ENCODE data around the gene LOXL3.

LOXL3 gene

DNA sequence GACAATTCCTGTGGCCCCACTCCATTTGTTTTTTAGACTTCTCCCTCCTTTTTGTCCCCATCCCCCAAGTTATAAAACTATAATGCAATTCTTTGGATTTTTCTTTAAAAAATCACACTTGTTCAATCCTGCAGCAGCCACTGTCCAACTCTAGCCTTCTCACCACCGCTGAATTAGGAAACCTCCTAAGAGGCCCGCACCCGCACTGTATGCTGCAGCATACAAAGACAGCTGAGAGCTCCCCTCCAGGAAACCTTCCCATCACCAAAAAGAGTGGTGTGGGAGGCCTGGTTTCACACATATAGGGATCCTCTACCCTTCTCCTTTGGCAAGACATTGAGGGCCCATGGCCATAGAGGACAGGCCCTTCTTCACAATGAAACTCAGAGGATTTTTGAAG is 49.2 kb downstream of the LOXL3 start:
- no peak for DNase-seq

DNA sequence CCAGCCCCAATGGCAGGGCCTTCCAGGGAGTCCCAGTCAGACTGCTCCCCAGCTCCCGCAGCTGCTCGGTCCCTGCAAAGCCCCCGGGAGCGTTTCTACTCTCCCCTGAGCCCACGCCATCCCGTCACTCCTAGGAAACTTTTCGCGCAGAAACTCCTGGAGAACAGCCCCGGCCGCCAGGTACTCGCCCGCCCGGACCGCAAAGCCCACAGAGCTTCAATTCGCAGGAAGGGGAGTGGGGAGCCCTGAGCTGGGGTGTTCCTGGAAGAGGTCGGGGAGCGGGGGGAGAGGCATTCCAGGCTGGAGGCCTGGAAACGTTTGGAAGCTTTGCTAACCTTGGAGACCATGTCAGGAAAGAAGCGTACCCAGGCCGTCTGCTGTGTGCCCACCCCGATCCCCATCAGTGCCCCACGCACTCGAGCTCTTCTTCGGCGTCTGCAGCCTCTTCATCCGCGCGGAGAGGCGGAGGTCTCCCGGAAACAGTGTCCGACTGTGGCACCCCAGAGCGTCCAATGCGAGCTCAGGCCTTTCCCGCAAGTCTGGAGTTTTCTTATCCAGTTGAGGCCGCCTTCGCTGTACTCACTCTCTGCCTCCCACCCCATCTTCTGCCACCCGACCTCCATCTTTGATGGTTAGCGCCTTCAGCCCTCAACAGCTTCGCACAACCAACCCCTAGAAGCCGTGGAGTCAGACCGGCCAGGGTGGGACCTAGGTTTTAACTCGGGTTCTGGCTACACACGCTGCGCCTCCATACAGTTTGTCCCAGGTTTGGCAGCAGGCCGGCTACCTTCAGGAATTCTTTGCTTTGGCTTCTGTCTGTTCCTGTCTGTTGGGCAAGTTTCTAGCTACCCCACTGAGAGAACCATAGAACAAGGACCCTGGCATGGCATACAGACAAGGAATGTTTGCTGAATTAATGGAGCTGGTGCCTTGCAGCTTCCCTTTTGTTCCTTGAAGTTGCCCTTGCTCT is 50.0 kb downstream of the LOXL3 start:
- no peak for DNase-seq

DNA sequence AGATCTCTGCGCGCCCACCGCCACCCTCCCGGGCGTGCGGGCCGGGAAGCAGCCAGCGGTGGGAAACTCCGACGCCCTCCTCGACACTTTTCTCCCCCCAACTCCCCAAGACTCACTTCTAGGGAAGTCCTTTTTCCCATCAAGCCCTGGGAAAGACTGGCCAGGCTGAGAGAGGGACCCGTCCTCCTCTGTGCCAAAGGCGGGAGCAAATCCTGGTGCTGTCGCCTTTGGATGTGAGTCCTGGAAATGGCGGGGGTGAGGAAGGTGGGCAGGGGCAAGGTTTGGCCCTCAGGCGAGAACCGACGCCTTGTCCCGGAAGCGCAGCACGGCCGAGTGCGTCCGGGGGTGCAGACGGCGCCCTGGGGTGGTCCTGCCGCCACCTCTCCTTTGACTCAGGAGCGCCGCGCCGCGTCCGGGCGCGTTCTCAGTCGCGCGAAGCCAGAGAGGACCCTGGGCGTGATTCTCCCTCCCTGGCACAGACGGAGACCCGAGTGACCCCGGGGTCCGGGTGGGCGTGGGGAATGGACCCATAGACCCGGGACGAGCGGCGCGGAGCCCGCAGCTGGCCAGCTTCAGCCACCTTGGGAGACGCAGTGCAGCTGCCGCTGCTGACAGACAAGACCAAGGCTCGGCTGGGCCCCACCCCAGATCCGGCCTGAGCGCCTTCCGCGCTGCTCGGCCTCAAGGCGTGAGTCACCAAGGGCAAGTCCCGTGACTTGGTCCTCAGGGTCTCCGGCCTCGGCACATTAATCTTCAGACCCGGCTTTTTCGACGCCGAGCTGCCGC is 50.8 kb downstream of the LOXL3 start:
- no peak for DNase-seq

DNA sequence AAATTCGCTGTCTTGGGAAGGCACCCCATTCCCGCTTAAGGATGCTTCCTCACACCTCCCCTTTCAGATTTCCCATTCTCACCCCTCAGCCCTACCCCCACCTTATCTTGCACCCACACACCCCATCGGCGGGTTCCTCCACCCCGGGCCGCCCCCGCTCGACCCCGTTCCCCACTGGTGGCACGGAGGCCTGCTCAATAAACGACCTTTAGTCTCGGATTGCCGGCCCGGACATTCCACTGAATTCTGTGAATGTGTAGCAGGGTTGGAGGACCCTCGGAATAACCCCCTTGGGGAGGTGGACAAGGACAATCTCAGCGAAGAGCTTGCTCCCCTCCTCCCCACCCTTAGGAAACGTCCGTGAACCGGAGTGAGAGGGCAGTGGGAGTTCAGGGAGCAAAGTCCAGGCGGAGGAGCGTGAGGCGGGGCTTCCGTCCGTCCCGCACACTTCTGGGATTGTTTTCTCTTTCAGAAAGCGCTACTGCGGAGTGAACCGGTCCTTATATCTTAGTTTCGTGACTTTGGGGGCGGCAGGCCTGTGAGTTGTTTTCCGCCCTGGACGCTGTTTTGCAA is 51.5 kb downstream of the LOXL3 start:
- DNase-seq = no peak

DNA sequence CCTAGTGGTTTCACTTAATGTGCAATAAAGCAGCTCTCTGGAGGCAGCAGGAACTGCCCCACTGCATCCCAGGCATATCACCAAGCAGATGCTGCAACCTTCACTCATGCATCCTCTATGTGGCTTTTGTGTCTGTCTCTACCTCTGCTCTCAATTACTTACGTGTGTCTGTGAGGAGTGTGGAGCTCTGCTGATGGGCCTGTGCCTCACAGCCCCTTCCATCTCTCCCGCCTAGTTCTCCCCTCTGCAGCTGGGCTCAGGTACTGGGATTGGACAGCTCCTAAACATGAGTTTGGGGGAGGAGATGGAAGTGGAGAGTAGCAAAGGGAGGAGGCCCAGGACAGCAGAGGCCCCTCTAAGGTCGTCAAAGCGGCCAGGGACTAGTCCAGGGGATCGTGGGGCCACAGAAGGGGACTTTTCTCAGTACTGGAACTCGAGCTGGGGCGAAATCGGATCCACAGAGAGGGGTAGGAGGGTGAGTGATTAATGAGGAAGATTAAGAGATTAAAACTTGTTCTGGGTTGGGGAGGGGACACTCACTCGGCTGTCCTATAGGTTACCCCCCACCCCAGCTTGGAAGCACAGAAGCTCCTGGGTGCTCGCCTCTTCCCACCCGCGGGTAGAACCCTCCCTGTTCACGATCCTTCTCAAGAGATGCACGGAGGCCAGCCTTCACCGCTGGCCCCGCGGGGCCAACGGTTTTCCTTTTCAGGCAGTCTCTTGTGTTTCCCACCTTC is 52.2 kb downstream of the LOXL3 start:
- no peak for DNase-seq

DNA sequence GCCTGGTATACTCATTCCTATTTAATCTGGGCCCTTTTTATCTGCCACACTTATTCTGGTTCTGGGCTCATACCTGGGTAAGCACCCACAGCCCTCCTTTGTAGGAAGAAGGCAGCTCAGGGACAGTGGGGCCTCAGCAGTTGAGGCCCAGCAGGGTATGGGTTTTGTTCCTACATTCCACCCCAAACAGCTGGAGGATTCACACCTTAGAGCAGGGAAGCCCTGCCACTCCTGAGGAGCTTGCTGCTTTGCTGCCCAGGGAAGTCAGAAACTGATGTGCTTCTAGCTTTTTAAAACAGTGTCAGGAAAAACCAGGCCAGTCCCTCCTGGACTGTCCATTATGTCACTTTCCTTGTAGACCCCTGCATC is 53.2 kb downstream of the LOXL3 start:
- DNase-seq = no peak

DNA sequence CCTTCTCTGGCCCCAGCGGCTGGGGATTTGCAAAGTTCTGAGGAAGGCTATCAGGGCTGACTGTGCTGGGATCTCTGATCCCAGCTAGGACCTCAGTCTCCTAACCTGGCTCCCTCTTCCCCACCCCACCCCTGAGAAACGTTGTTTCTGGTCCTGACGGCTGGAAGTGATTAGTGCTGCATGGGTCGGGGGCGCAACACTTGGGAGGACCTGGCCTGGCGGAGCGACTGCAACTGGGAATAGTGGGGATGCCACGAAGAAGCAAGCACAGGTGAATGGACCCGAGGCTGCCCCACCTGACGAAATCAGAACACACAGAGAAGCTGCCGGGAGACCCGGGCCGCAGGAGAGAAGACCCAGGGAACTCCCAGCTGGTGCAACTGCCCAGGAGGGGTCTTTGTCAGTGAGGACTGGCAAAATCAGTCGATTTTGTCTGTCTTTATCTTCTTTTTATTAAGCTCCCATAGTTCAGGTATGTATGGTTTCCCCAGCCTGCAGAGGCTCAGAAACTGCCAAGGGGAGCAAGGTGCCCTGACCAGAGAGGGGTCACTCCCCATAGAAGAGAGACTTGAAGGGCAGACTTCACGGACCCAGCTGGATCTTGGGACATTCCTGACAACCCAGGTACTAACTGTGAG is 53.7 kb downstream of the LOXL3 start:
- DNase-seq = no peak

DNA sequence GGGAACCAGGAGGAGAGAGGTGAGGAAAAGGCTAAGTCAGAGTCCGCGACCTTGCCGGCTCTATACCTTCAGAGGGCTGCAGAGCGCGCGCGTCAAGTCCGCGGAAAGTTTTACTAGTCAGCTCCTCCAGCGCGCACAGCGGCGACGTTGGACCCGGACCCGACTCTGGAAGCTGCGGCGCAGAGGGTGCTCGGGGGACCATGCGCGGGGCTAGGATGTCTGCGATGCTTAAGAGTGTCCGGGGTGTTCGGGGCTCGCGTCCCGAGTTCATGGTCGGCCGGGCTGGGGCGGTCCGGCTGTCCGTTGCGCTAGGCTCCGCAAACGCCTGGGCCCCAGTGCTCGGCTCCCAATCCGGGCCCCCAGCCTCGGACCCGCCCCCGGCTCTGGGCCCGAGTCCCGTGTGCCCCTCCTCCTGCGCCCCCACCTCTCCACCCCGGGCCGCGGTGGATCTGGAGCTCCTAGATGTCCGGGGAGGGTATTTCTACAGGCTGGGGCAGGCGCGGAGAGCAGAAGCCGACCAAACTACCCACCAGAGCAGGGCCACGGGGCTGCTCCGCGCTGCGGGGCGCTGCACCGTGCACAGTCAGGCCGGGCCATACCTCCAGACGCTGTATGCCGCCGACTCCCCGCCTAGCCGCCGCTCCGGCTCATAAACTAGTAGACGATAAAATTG is 54.3 kb downstream of the LOXL3 start, which contains the start of gene LBX2:
Gene LBX2 (minus strand): TSS at position 337 of the 673 bp plus-strand sequence. CDS start 66 bp downstream, at position 271.
- DNase-seq = no peak

DNA sequence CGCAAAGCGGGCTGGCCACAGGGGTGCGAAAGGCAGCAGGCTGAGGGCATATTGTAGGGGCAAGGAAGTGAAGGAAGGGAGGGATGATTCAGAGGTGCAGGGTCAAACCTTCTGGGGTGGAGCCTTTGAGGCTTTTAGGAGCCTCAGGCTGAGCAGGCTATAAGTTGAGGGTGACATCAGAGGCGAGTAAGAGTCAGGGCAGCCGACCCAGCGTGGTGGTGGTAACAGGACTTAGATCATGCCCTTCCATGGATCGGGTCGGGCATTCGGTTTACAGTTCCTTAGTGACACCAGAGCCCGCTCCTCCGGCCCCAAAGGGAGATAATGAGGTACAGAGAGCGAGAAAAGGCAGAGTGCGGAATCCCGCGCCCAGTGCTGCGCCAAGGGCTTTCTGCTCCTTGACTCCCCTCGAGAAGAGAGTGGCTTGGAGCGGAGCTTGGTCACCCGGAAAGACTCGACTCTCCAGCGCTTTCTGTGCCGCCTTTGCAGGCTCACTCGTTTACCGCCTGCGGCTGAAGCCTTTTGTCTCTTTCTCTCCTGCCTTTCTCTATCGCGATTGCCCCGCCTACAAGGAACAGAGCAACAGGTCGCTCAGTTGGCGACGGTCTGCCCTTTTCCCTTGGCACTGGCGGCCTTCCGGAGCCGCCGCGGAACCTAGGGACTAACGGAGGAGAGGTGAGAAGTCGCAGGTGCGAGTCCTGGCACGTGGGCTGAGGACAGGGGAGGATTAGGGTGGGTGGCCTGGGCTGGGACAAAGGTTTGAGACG is 55.1 kb downstream of the LOXL3 start:
- no peak for DNase-seq

DNA sequence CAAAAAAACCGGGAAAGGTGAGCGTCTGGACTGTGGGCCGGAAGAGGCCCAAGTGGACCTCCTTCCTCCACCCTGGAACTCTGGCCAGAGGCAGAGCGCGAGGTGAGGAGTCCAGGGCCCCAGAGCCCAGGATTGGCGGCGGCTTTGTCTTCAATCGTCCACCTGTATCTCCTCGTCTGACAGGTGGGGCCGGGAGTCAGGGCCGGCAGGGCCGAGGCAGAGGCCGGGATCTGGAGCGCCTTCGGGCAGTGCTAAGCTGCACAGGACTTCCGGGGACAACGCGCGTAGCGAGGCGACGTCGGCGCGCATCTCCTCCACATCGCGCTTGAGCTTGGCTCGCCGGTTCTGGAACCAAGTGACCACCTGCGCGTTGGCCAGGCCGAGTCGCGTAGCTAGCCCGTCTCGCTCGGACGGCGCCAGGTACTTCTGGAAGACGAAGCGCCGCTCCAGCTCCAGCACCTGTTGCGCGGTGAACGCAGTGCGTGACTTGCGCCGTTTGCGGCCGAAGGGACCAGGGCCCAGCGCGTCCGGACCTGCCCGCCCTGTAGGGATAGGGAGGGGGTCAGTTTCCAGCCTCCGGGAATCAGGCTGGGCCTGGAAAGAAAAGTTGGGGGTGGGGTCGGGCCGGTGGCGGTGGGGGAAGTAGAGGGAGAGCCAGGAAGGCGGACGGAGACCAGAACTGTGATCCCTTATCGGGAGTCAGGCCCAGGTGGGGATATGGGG is 55.8 kb downstream of the LOXL3 start:
- no peak for DNase-seq

DNA sequence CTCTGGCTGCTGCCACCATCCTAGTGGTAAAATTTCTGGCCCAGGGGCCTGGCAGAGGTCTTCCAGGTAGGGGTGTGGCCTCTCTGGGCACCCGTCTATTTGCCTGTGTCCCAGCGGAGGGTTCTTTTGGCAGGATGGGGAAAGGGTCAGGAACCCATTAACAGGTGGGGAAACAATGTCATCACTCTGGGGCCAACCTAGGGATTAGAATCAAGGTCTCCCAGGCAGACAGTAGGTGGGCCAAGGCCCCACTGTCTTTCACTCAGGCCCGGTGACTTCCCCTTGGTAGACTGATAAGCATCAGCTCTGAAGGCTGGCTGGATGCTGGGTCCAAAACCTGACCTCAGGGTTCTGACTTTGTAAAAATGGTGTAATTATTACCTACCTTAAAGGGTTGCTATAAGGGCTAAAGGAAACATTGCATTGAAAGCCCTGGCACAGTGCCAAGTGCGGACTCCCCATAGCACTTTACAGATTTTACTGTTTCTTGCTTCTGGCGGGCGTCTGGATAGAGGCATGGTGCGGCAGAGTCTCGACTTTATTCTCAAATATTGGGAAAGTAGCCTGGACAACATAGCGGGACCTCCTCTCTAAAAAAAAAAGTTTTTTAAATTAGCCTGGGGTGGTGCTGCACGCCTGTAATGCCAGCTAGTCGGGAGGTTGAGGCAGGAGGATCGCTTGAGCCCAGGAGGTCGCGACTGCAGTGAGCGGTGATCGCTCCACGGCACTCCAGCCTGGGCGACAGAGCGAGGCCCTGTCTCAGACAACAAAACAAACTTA is 56.6 kb downstream of the LOXL3 start:
- DNase-seq = no peak

DNA sequence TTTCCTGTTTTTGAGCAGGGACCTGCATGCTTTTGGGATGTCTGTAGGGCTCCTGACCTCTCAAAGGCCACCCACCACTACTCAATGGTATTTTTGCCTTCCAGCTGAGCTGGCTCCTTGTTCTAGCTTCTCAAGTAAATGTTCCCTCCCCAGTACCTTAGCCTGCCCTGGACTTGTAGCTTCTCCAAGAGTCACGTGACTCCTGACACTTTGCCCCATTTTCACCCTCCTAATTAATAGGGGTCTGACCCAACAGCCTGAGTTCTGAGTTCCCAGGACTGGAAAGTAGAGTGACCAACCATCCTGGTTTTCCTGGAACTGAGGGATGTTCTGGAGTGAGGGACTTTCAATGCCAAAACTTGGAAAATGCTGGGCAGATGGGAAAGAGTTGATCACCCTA is 58.3 kb downstream of the LOXL3 start:
- no peak for DNase-seq

DNA sequence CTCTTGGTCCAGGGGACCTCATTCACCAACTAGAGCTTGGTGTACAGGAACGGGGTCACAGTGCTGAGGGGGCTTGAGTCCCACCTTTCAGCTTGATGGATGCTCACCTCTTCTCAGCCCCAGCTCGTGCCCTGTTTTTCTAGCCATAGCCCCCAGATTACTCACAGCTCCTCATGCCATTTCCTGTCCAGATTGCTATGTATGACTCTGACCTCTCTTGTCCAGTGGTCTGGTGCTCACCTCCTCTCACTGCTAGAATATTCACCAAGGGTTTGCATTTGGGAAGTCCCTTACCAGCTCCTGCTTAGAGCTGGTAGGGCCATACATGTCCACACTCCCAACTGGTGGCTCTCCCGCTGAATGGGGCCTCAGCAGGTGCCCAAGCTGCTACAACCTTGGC is 60.2 kb downstream of the LOXL3 start:
- no peak for DNase-seq

DNA sequence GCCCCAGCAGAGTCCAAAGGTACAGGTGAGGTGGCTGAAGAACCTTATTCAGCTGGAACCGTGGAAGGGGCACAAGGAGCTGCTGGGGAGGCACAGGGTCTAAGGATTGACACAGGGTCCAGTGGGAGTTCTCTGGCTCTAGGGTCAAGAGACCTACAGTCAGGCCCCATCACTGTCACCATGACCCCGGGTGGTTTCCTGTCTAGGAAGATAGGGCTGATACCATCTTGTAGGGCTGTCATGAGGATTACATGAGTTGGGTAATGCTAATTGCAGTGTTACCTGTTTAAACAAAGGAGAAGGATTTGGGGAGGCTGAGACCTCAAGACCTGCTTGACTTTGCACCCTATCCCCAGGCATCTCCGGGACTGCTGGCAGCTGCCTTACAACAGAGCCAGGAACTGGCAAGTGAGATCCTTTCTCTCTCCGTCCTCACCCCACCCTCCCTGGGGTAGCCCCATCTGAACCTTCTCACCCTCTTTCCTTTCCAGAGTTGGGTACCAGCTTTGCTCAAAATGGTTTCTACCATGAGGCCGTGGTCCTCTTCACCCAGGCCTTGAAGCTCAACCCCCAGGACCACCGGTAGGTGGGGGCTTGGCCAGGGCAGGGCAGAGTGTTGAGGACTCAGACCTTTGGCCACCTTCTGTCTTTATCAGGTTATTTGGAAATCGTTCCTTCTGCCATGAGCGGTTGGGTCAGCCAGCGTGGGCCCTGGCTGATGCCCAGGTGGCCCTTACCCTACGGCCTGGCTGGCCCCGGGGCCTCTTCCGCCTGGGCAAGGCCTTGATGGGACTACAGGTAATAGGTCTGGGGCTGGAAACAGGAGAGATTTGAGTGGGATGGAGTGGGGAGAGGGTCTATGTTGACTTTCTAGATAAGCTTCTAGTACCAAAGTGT is 61.8 kb downstream of the LOXL3 start:
- DNase-seq = no peak

DNA sequence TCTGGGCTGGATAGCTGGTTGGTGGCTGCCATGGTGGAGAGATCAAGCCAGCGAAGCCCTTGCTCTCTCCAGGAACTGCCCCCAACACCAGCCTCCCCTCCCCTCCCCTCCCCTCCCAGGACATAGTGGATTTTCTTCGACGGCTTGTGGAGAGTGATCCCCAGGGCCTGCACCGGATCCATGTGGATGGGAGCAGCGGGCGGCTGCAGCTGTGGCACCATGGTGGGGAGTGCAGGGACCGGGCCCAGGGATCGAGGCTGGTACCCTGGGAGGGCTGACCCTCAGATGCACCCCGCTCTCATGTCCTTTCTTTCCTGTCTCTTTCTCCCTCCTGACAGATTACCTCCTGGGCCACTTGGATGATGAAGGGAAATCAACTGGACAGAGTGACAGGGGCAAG is 63.8 kb downstream of the LOXL3 start:
- DNase-seq = no peak

DNA sequence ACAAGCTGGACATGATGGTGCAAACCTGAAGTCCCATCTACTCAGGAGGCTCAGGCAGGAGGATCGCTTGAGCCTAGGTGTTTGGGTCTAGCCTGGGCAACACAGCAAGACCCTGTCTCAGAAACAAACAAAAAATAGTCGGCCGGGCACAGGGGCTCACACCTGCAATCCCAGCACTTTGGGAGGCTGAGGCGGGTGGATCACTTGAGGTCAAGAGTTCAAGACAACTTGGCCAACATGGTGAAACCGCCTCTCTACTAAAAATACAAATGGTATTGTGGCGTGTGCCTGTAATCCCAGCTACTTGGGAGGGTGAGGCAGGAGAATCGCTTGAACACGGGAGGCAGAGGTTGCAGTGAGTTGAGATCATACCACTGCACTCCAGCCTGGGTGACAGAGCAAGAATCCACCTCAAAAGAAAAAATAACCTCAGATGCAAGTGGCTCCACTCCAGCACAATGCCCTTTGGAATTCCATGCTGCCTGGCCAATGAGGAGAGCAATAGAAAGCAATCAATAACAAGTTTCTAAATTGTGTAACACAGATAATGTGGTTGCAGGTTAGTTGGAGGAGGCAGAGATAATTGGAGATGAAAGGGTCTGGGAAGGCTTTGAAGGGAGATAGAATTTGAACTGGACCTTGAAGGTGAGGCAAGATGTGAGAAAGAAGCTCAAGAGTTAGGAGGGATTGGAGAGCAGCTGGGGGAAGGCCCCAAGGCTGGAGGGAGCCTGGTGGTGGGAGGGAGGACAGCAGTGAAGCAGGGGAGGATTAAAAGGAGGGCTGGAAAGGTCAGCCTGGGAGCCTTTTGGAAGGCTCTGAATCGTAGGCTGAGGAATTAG is 64.9 kb downstream of the LOXL3 start:
- DNase-seq = no peak

DNA sequence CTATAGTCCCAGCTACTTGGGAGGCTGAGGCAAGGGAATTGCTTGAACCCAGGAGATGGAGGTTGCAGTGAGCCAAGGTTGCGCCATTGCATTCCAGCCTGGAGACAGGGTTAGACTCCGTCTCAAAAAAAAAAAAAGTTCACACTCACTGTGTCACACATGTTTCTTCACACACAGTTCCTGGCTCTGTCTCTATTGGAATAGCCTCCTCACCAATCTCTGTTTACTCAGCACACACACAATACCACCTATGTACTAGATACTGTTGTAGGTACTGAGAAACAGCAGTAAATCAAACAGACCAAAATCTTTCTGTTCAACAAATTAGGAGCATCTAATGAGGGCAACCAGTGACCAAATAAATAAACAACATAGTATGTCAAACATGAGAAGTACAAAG is 67.6 kb downstream of the LOXL3 start:
- no peak for DNase-seq
